BLaER1 treated with 17β-estradiol and CSF1 and Interleukin-3, amounts not matched to agents 10 nM and 100 nM (cell line): ENCODE measurements around the gene FAM83E.
"Not testable (repeated sequence)": the region's sequence is repeated elsewhere in the genome, so short reads cannot be mapped to it uniquely, and the experiment has no call there.

Experiments
- H3K27ac ChIP-seq, 11 experiments: shearing (Covaris generic); formaldehyde crosslinking; 2 replicates each; pipeline ENCODE4 v1.8.1; 2022
- H3K27me3 ChIP-seq, 11 experiments: shearing (Covaris generic); formaldehyde crosslinking; 2 replicates each; pipeline ENCODE4 v1.8.1; 2022
- H3K36me3 ChIP-seq, 11 experiments: shearing (Covaris generic); formaldehyde crosslinking; 2 replicates each; pipeline ENCODE4 v1.8.1; 2022
- H3K4me1 ChIP-seq, 10 experiments: shearing (Covaris generic); formaldehyde crosslinking; 2 replicates each; pipeline ENCODE4 v1.8.1; 2022
- H3K4me2 ChIP-seq, 11 experiments: shearing (Covaris generic); formaldehyde crosslinking; 2 replicates each; pipeline ENCODE4 v1.8.1; 2022
- H3K4me3 ChIP-seq, 10 experiments: shearing (Covaris generic); formaldehyde crosslinking; 2 replicates each; pipeline ENCODE4 v1.8.1; 2022
- H3K9ac ChIP-seq, 11 experiments: shearing (Covaris generic); formaldehyde crosslinking; 2 replicates each; pipeline ENCODE4 v1.8.1; 2022
- H3K9me3 ChIP-seq, 11 experiments: shearing (Covaris generic); formaldehyde crosslinking; replicated peaks in 1 of 11; 2 replicates each; pipeline ENCODE4 v1.8.1; 2022
- H4K20me1 ChIP-seq, 11 experiments: shearing (Covaris generic); formaldehyde crosslinking; 2 replicates each; pipeline ENCODE4 v1.8.1; 2022
- Cebpa-rat ChIP-seq, 11 experiments: shearing (Covaris generic); IDR thresholded peaks; 2 replicates each; pipeline ENCODE4 v1.8.1; 2022

The FAM83E gene

GRCh38 chr19:48596237-48596636 lies 18.6 kb downstream of the FAM83E start:
- H3K4me3 ChIP-seq, result no peak overlapping the region
- H3K36me3 ChIP-seq, result no peaks in the 10 kb centered on the region
- no peaks in the 10 kb centered on the region for H3K9me3 ChIP-seq
- peaks cover 0 to 6% (median 0%) of the 10 kb centered on the region in 11 experiments; a peak in 1 of 22 replicates for H3K27me3 ChIP-seq
- no peaks in the 10 kb centered on the region for H4K20me1 ChIP-seq
- H3K9ac ChIP-seq, result peak overlapping the region in 5 of 11 experiments; percentile 55 to 66 (median 57); a peak in 5 of 22 replicates
- peak overlapping the region in 8 of 11 experiments; percentile 69 to 81 (median 76); a peak in 13 of 22 replicates for H3K27ac ChIP-seq
- TF ChIP-seq Cebpa-rat (IDR thresholded peaks at IDR 0.05), result no peak
- peaks cover 10 to 51% (median 32%) of the 10 kb centered on the region in 10 experiments for H3K4me1 ChIP-seq
- peak overlapping the region in 10 of 11 experiments; percentile 32 to 77 (median 60); a peak in 14 of 22 replicates for H3K4me2 ChIP-seq

- H3K4me3 ChIP-seq, result no peak overlapping the region
- H3K27ac ChIP-seq, result peak overlapping the region in 2 of 11 experiments; percentile 75 to 76; a peak in 2 of 22 replicates
- H3K4me2 ChIP-seq, result peak overlapping the region in 5 of 11 experiments; percentile 55 to 61 (median 59); a peak in 7 of 22 replicates
- no peaks in the 10 kb centered on the region for H3K9me3 ChIP-seq
- no peaks in the 10 kb centered on the region for H4K20me1 ChIP-seq
- no peak overlapping the region; a peak in 1 of 22 replicates for H3K9ac ChIP-seq
- H3K4me1 ChIP-seq, result peaks cover 10 to 55% (median 35%) of the 10 kb centered on the region in 10 experiments
- TF ChIP-seq Cebpa-rat (IDR thresholded peaks at IDR 0.05), result no peak
- peaks cover 0 to 6% (median 0%) of the 10 kb centered on the region in 11 experiments; a peak in 1 of 22 replicates for H3K27me3 ChIP-seq
- no peaks in the 10 kb centered on the region for H3K36me3 ChIP-seq
Observed at GRCh38 chr19:48595833-48596232, 19.0 kb downstream of the FAM83E start.

- no peaks in the 10 kb centered on the region for H3K9me3 ChIP-seq
Observed at GRCh38 chr19:48595171-48595570, 19.7 kb downstream of the FAM83E start.

GRCh38 chr19:48591021-48591420 lies 23.9 kb downstream of the FAM83E start:
- H3K9me3 ChIP-seq, result no peaks in the 10 kb centered on the region
- no peak overlapping the region for H3K4me3 ChIP-seq
- no peak for TF ChIP-seq Cebpa-rat (IDR thresholded peaks at IDR 0.05)
- peaks cover 3 to 48% (median 24%) of the 10 kb centered on the region in 10 experiments; a peak in 17 of 20 replicates for H3K4me1 ChIP-seq
- H3K27me3 ChIP-seq, result no peaks in the 10 kb centered on the region
- H4K20me1 ChIP-seq, result no peaks in the 10 kb centered on the region
- H3K4me2 ChIP-seq, result peak overlapping the region in 9 of 11 experiments; percentile 17 to 59 (median 26); a peak in 6 of 22 replicates
- H3K27ac ChIP-seq, result 0 out of 22 replicates have a peak overlapping the region, but pooled peaks of 1 of the 11 experiments have one; percentile 32
- H3K9ac ChIP-seq, result no peak overlapping the region; a peak in 1 of 22 replicates
- H3K36me3 ChIP-seq, result no peaks in the 10 kb centered on the region

More at GRCh38 chr19:48595171-48595570, 19.7 kb downstream of the FAM83E start:
- no peaks in the 10 kb centered on the region for H3K36me3 ChIP-seq
- no peak overlapping the region for H3K4me3 ChIP-seq
- TF ChIP-seq Cebpa-rat (IDR thresholded peaks at IDR 0.05), result no peak
- no peaks in the 10 kb centered on the region for H4K20me1 ChIP-seq
- no peak overlapping the region for H3K27ac ChIP-seq
- H3K4me1 ChIP-seq, result peaks cover 10 to 55% (median 38%) of the 10 kb centered on the region in 10 experiments
- peaks cover 0 to 6% (median 0%) of the 10 kb centered on the region in 11 experiments; a peak in 1 of 22 replicates for H3K27me3 ChIP-seq
- H3K9ac ChIP-seq, result no peak overlapping the region
- H3K4me2 ChIP-seq, result no peak overlapping the region

GRCh38 chr19:48588670-48589401 lies 26.0 kb downstream of the FAM83E start:
- peak overlapping the region in 8 of 11 experiments; percentile 12 to 62 (median 36); a peak in 10 of 22 replicates for H3K9ac ChIP-seq
- no peaks in the 10 kb centered on the region for H3K36me3 ChIP-seq
- peak overlapping the region; percentile 17 to 65 (median 58); a peak in 21 of 22 replicates for H3K4me2 ChIP-seq
- H3K27me3 ChIP-seq, result no peaks in the 10 kb centered on the region
- peak overlapping the region in 6 of 10 experiments; percentile 20 to 55 (median 36); a peak in 9 of 20 replicates for H3K4me3 ChIP-seq
- H3K4me1 ChIP-seq, result peaks cover 7 to 52% (median 25%) of the 10 kb centered on the region in 10 experiments
- no peak for TF ChIP-seq Cebpa-rat (IDR thresholded peaks at IDR 0.05)
- H3K9me3 ChIP-seq, result no peaks in the 10 kb centered on the region
- no peaks in the 10 kb centered on the region for H4K20me1 ChIP-seq
- H3K27ac ChIP-seq, result peak overlapping the region in 4 of 11 experiments; percentile 20 to 42 (median 34); a peak in 6 of 22 replicates

GRCh38 chr19:48587387-48587786 lies 27.5 kb downstream of the FAM83E start:
- no peak overlapping the region for H3K4me3 ChIP-seq
- TF ChIP-seq Cebpa-rat (IDR thresholded peaks at IDR 0.05), result no peak
- no peaks in the 10 kb centered on the region for H3K9me3 ChIP-seq
- no peaks in the 10 kb centered on the region for H4K20me1 ChIP-seq
- H3K36me3 ChIP-seq, result no peaks in the 10 kb centered on the region
- H3K27me3 ChIP-seq, result no peaks in the 10 kb centered on the region
- H3K9ac ChIP-seq, result peak overlapping the region in 1 of 11 experiments; percentile 18; a peak in 1 of 22 replicates
- no peak overlapping the region for H3K27ac ChIP-seq
- H3K4me2 ChIP-seq, result no peak overlapping the region; a peak in 1 of 22 replicates
- peaks cover 15 to 60% (median 23%) of the 10 kb centered on the region in 10 experiments for H3K4me1 ChIP-seq

GRCh38 chr19:48582168-48582567 lies 32.7 kb downstream of the FAM83E start:
- Histone ChIP-seq H3K4me3 (no peak overlapping the region), H3K4me2 (no peak overlapping the region), H3K4me1 (peaks cover 6 to 25% (median 13%) of the 10 kb centered on the region in 10 experiments), H4K20me1 (no peaks in the 10 kb centered on the region), H3K36me3 (no peaks in the 10 kb centered on the region), H3K9me3 (no peaks in the 10 kb centered on the region), H3K27me3 (no peaks in the 10 kb centered on the region), H3K27ac (no peak overlapping the region), H3K9ac (no peak overlapping the region)
- no peak for TF ChIP-seq Cebpa-rat (IDR thresholded peaks at IDR 0.05)

- Histone ChIP-seq H3K4me3 (no peak overlapping the region), H4K20me1 (no peaks in the 10 kb centered on the region), H3K36me3 (no peaks in the 10 kb centered on the region), H3K9me3 (no peaks in the 10 kb centered on the region), H3K4me2 (no peak overlapping the region), H3K4me1 (peaks cover 6 to 19% (median 15%) of the 10 kb centered on the region in 10 experiments), H3K9ac (no peak overlapping the region), H3K27me3 (no peaks in the 10 kb centered on the region), H3K27ac (no peak overlapping the region)
- TF ChIP-seq Cebpa-rat (IDR thresholded peaks at IDR 0.05), result no peak
Observed at GRCh38 chr19:48578891-48579290, 36.0 kb downstream of the FAM83E start.

- not testable (repeated sequence) for H3K4me3 ChIP-seq, H3K27ac ChIP-seq, H3K9me3 ChIP-seq, H3K9ac ChIP-seq, H3K27me3 ChIP-seq, H3K36me3 ChIP-seq, H4K20me1 ChIP-seq, H3K4me2 ChIP-seq
- peaks cover 0 to 10% (median 6%) of the 10 kb centered on the region in 10 experiments; a peak in 16 of 20 replicates for H3K4me1 ChIP-seq
Observed at GRCh38 chr19:48577908-48578307, 37.0 kb downstream of the FAM83E start.
